ENCODE results near the gene THSD8.

THSD8 gene

DNA sequence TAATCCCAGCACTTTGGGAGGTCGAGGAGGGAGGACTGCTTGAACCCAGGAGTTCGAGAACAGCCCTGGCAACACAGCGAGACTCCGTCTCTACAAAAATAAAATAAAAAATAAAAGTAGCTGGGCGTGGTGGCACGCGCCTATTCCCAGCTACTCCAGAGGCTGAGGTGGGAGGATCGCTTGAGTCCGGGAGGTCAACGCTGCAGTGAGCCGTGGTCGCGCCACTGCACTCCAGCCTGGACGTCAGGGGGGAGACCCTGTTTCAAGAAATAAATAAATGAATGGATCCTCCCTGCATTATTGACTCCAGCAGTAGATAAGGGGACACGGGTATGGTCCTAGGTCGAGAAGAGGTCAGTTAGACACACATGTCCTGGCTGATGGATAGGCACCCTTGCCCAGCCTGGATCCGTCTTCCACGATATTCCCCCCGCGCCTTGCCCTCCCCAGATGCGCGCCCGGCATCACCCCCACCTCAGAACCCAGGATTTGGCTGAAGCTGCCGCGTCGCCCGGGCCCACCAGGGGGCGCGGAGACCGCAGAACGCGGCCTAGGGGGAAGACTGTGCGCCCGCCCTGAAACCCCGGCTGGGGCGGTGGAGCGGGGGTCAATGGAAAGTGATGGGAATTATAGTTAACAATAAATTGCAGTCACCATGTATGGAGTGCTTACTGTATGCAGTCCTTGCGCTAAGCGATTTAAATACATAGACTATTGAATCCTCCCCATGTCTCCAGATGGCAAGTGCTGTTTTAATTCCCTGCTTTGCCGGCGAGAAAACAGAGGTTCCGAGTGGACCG, 24.5 kb upstream of the THSD8 start:
- Histone ChIP-seq H2AFZ (ENCODE audit: insufficient read depth, low read length, poor library complexity) (no peak overlapping the region), H4K91ac (ENCODE audit: low read depth, low read length) (peak overlapping the region; percentile 74), H3K4me2 (ENCODE audit: low read length) (peak overlapping the region; percentile 97), H2AK5ac (ENCODE audit: low read length) (peak overlapping the region; percentile 52), H2BK5ac (ENCODE audit: low read depth, low read length, poor library complexity) (peak overlapping the region; percentile 63), H2BK120ac (ENCODE audit: insufficient read depth, low read length, poor library complexity) (no peak overlapping the region), H3K18ac (ENCODE audit: low read length) (peak overlapping the region; percentile 69), H3K36me3 (ENCODE audit: control insufficient read depth in 1 of 2, insufficient read depth in 2 of 2, low read length in 2 of 2) (peaks cover 3 to 4% of the 10 kb centered on the region in 2 experiments), H2BK12ac (ENCODE audit: low read length) (peak overlapping the region; percentile 72), H3K27me3 (ENCODE audit: insufficient read depth, low read length) (no peaks in the 10 kb centered on the region), H3K23ac (ENCODE audit: low read length) (no peak overlapping the region), H3K4me1 (ENCODE audit: control insufficient read depth in 1 of 2, insufficient read depth in 2 of 2, low read length in 2 of 2) (peaks cover 27 to 36% of the 10 kb centered on the region in 2 experiments), H3K4me3 (ENCODE audit: low read depth, low read length) (peak overlapping the region; percentile 73), H3K9ac (ENCODE audit: low read length) (peak overlapping the region; percentile 13), H3K79me2 (ENCODE audit: control insufficient read depth, insufficient read depth, low read length, poor library complexity) (peaks cover 6% of the 10 kb centered on the region), H3K27ac (ENCODE audit: low read depth, low read length) (peak overlapping the region; percentile 72), H4K12ac (ENCODE audit: low read depth, low read length) (peak overlapping the region; percentile 6), H3K4ac (ENCODE audit: low read depth, low read length) (no peak overlapping the region), H3K79me1 (ENCODE audit: low read length) (peaks cover 30% of the 10 kb centered on the region), H4K8ac (ENCODE audit: low read depth, low read length) (peak overlapping the region; percentile 64), H3K9me3 (ENCODE audit: insufficient read depth, low read depth, low read length) (no peaks in the 10 kb centered on the region), H3K14ac (ENCODE audit: low read length) (peak overlapping the region; percentile 55)
- DNase-seq, result peak; percentile 73 to 87
- no CpG with 5 or more reads among the region's 43 CpGs for WGBS (ENCODE audit: extremely low coverage, insufficient coverage, insufficient read length)

DNA sequence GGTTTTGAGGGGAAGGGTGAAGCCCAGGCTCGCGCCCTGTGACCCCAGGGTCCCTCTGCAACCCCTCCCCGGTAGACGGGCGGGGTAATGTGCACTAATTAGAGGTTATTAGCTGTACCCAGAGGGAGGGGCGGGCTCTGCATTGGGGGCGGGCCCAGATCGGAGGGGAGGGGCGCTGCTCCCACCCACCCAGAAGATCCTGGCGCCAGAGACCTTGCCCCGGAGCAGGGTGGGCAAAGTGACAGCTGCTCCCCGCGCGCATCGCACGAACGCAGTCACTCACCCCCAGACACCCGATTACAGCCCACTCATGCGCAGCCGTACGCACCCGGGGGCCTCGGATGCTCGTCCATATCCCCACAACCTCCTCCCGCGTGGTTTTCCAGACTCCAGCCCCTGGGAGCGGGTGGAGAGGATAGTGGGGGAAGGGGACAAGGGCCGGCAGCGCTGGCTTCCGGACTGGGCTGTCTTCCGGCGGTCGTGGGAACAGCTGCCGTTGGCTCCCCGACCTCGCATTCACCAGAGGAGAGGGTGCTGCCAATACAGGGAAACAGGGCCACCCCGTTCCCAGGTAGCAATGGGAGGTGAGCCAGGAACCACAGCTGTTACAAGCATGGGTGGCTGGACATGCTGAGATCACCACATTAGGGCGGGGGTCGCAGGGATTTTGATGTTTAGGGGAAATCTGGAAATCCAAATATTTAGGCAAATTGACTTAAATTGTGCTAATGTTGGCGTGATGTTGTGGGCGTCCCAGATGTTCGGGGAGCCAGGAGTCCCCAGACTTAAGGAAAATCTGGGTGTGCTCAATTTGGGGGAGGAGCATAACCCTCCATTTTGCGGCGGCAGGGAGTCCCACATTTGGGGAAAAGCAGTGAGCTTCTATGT, 23.6 kb upstream of the THSD8 start:
- Histone ChIP-seq H3K27ac (ENCODE audit: low read depth, low read length) (peak overlapping the region; percentile 72), H2AFZ (ENCODE audit: insufficient read depth, low read length, poor library complexity) (peak overlapping the region; percentile 80), H4K8ac (ENCODE audit: low read depth, low read length) (peak overlapping the region; percentile 89), H2BK120ac (ENCODE audit: insufficient read depth, low read length, poor library complexity) (peak overlapping the region; percentile 69), H4K91ac (ENCODE audit: low read depth, low read length) (peak overlapping the region; percentile 93), H3K36me3 (ENCODE audit: control insufficient read depth in 1 of 2, insufficient read depth in 2 of 2, low read length in 2 of 2) (peaks cover 0 to 4% of the 10 kb centered on the region in 2 experiments), H3K23ac (ENCODE audit: low read length) (no peak overlapping the region), H2BK5ac (ENCODE audit: low read depth, low read length, poor library complexity) (peak overlapping the region; percentile 86), H3K9ac (ENCODE audit: low read length) (peak overlapping the region; percentile 41), H3K79me2 (ENCODE audit: control insufficient read depth, insufficient read depth, low read length, poor library complexity) (peaks cover 9% of the 10 kb centered on the region), H2AK5ac (ENCODE audit: low read length) (peak overlapping the region; percentile 25), H3K27me3 (ENCODE audit: insufficient read depth, low read length) (no peaks in the 10 kb centered on the region), H3K18ac (ENCODE audit: low read length) (peak overlapping the region; percentile 94), H3K4me3 (ENCODE audit: low read depth, low read length) (peak overlapping the region; percentile 73), H3K4ac (ENCODE audit: low read depth, low read length) (peak overlapping the region; percentile 18), H4K12ac (ENCODE audit: low read depth, low read length) (peak overlapping the region; percentile 75), H2BK12ac (ENCODE audit: low read length) (peak overlapping the region; percentile 90), H3K9me3 (ENCODE audit: insufficient read depth, low read depth, low read length) (no peaks in the 10 kb centered on the region), H3K4me1 (ENCODE audit: control insufficient read depth in 1 of 2, insufficient read depth in 2 of 2, low read length in 2 of 2) (peaks cover 30 to 37% of the 10 kb centered on the region in 2 experiments), H3K4me2 (ENCODE audit: low read length) (peak overlapping the region; percentile 97), H3K14ac (ENCODE audit: low read length) (peak overlapping the region; percentile 73), H3K79me1 (ENCODE audit: low read length) (peaks cover 38% of the 10 kb centered on the region)
- peak in 1 of 2 donors; percentile 30 for DNase-seq
- WGBS (ENCODE audit: extremely low coverage, insufficient coverage, insufficient read length), result no CpG with 5 or more reads among the region's 44 CpGs

DNA sequence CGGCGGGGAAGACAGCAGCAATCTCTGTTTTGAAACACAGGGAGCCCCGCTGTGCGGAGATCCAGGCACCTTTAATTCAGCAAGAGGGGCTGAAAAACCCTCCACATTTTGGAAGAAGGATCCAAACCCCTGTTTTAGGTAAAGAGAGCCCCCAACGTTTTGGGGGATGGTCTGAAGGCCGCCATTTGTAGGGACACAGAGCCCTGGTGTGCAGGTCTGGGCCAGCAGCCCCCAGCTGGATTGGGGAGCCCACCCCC, 23.0 kb upstream of the THSD8 start:
- WGBS (ENCODE audit: extremely low coverage, insufficient coverage, insufficient read length), result no CpG with 5 or more reads among the region's 6 CpGs
- H3K79me1 ChIP-seq (ENCODE audit: low read length), result peaks cover 42% of the 10 kb centered on the region
- H3K18ac ChIP-seq (ENCODE audit: low read length), result peak overlapping the region; percentile 94
- peak overlapping the region; percentile 93 for H4K91ac ChIP-seq (ENCODE audit: low read depth, low read length)
- H3K4me3 ChIP-seq (ENCODE audit: low read depth, low read length), result no peak overlapping the region
- H3K27me3 ChIP-seq (ENCODE audit: insufficient read depth, low read length), result no peaks in the 10 kb centered on the region
- DNase-seq, result no peak
- H3K4ac ChIP-seq (ENCODE audit: low read depth, low read length), result peak overlapping the region; percentile 18
- H2AFZ ChIP-seq (ENCODE audit: insufficient read depth, low read length, poor library complexity), result no peak overlapping the region
- peak overlapping the region; percentile 69 for H2BK120ac ChIP-seq (ENCODE audit: insufficient read depth, low read length, poor library complexity)
- H3K14ac ChIP-seq (ENCODE audit: low read length), result peak overlapping the region; percentile 73
- H4K12ac ChIP-seq (ENCODE audit: low read depth, low read length), result peak overlapping the region; percentile 15
- no peak overlapping the region for H3K23ac ChIP-seq (ENCODE audit: low read length)
- H3K9me3 ChIP-seq (ENCODE audit: insufficient read depth, low read depth, low read length), result no peaks in the 10 kb centered on the region
- peak overlapping the region; percentile 90 for H2BK12ac ChIP-seq (ENCODE audit: low read length)
- H3K4me2 ChIP-seq (ENCODE audit: low read length), result peak overlapping the region; percentile 97
- peak overlapping the region; percentile 72 for H3K27ac ChIP-seq (ENCODE audit: low read depth, low read length)
- peaks cover 33 to 37% of the 10 kb centered on the region in 2 experiments for H3K4me1 ChIP-seq (ENCODE audit: control insufficient read depth in 1 of 2, insufficient read depth in 2 of 2, low read length in 2 of 2)
- H2AK5ac ChIP-seq (ENCODE audit: low read length), result peak overlapping the region; percentile 88
- H3K9ac ChIP-seq (ENCODE audit: low read length), result no peak overlapping the region
- H3K79me2 ChIP-seq (ENCODE audit: control insufficient read depth, insufficient read depth, low read length, poor library complexity), result peaks cover 13% of the 10 kb centered on the region
- H2BK5ac ChIP-seq (ENCODE audit: low read depth, low read length, poor library complexity), result peak overlapping the region; percentile 86
- peak overlapping the region; percentile 89 for H4K8ac ChIP-seq (ENCODE audit: low read depth, low read length)
- peaks cover 0 to 4% of the 10 kb centered on the region in 2 experiments for H3K36me3 ChIP-seq (ENCODE audit: control insufficient read depth in 1 of 2, insufficient read depth in 2 of 2, low read length in 2 of 2)

DNA sequence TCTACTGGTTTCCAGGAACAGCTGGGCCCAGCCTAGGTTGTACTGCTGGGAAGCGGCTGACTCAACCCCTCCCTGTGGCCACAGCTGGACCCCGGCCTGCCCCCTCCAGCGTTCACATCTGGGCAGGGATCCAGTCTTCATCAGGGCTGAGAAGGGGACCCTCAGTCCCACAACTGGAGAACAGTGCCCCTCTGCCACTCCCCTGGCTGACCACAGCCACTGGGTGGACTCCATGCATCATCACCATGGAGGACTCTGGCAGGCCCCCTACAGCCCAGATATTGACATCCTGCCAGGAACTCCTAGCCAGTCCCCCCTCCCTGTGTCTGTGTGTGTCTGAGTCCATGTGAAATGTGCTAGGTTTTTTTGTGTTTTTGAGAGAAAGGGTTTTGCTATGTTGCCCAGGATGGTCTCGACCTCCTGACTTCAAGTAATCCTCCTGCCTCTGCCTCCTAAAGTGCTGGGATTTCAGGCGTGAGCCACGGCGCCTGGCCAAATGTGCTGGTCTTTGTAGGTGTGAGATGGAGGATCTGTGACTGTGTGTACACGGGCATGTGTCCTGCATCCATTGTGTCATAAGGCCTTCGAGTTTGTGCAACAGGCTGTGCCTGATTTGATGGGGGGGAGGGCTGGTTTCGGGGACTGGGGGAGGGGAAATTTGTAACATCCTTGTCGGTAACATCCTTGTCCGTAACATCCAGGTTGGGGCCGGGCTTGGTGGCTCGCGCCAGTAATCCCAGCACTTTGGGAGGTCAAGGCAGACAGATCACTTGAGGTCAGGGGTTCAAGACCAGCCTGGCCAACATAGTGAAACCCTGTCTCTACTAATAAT, 22.5 kb upstream of the THSD8 start:
- Histone ChIP-seq H3K4me1 (ENCODE audit: control insufficient read depth in 1 of 2, insufficient read depth in 2 of 2, low read length in 2 of 2) (peaks cover 34 to 41% of the 10 kb centered on the region in 2 experiments), H3K4me2 (ENCODE audit: low read length) (no peak overlapping the region)
- WGBS (ENCODE audit: extremely low coverage, insufficient coverage, insufficient read length), result no CpG with 5 or more reads among the region's 15 CpGs

More for the DNA sequence above, 22.5 kb upstream of the THSD8 start:
- no peaks in the 10 kb centered on the region for H3K9me3 ChIP-seq (ENCODE audit: insufficient read depth, low read depth, low read length)
- H3K27ac ChIP-seq (ENCODE audit: low read depth, low read length), result peak overlapping the region; percentile 72
- peak overlapping the region; percentile 15 for H4K12ac ChIP-seq (ENCODE audit: low read depth, low read length)
- peak overlapping the region; percentile 94 for H3K18ac ChIP-seq (ENCODE audit: low read length)
- peak overlapping the region; percentile 69 for H2BK120ac ChIP-seq (ENCODE audit: insufficient read depth, low read length, poor library complexity)
- peak overlapping the region; percentile 18 for H3K4ac ChIP-seq (ENCODE audit: low read depth, low read length)
- H3K36me3 ChIP-seq (ENCODE audit: control insufficient read depth in 1 of 2, insufficient read depth in 2 of 2, low read length in 2 of 2), result peaks cover 0 to 2% of the 10 kb centered on the region in 2 experiments
- H3K79me2 ChIP-seq (ENCODE audit: control insufficient read depth, insufficient read depth, low read length, poor library complexity), result peaks cover 15% of the 10 kb centered on the region
- no peak overlapping the region for H2AFZ ChIP-seq (ENCODE audit: insufficient read depth, low read length, poor library complexity)
- no peak overlapping the region for H3K9ac ChIP-seq (ENCODE audit: low read length)
- peak overlapping the region; percentile 90 for H2BK12ac ChIP-seq (ENCODE audit: low read length)
- no peak overlapping the region for H3K23ac ChIP-seq (ENCODE audit: low read length)
- no peaks in the 10 kb centered on the region for H3K27me3 ChIP-seq (ENCODE audit: insufficient read depth, low read length)
- peak overlapping the region; percentile 93 for H4K91ac ChIP-seq (ENCODE audit: low read depth, low read length)
- peak overlapping the region; percentile 88 for H2AK5ac ChIP-seq (ENCODE audit: low read length)
- peak overlapping the region; percentile 67 for H3K14ac ChIP-seq (ENCODE audit: low read length)
- H3K4me3 ChIP-seq (ENCODE audit: low read depth, low read length), result no peak overlapping the region
- no peak for DNase-seq
- H2BK5ac ChIP-seq (ENCODE audit: low read depth, low read length, poor library complexity), result peak overlapping the region; percentile 86
- peaks cover 45% of the 10 kb centered on the region for H3K79me1 ChIP-seq (ENCODE audit: low read length)
- H4K8ac ChIP-seq (ENCODE audit: low read depth, low read length), result peak overlapping the region; percentile 89
